ENCODE measurements around the gene DYNC2I2.

DYNC2I2 gene

DNA sequence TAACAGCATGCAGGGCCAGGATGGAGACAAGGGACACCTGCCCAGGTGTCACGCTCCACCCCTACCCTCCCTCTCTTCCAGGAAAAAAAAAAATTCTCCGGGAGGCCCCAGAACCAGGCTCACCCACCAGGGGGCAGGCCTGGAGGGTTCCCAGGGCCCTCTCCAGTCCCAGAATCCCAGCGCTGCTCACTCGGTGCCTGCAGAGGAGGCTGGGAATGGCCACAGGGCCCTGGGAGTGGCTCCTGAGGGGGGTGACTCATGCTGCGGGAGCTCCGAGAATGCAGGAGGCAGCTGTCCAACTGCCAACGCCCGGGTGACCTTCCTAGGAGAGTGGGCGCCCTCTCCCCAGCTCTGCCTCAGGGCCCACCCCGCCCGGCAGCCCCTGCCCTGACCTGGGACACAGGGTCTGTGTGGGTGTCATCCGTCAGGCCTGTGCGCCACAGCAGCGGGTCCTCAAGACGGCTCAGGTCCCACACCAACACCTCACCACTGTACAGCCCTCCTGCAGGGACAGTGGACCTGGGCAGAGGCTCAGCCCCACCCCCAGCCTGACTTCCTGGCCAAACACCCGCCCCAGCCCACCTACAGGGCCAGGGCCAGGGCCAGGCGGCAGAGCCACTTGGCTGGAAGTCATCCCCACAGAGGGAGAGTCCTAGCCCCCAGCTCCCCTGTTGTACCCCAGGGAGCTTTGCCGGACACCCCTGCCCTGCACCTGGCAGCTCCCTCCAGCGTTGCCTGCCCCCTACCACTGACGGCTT, 21.2 kb downstream of the DYNC2I2 start:
- no peak for DNase-seq

DNA sequence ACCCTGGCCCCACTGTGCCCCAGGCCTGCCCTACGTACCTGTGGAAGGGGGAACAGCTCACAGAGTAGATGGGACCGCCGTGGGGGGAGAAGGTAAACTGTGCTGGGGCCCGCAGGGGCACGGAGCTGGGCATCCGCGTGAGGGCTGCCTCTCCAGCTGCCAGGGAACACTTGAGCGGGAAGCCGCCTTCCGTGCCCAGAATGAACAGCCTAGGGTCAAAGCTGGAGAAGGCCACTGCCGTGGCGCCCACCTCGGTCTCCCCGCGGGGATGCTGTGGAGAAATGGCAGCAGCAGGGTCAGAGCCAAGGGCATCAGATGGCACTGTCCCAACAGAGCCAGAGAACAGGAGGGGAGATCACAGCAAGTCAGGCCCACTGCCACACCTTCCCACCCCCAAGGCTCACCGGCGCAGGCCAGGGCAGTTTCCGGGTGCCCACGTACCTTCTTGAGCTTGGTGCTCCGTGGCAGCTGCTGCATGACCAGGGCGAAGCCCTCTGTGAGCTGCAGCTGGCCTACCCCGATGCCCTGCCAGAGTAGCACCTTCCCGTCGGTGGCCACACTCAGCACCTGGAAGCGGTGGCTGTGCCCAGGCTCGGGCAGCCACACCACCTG, 21.9 kb downstream of the DYNC2I2 start:
- no peak for DNase-seq

DNA sequence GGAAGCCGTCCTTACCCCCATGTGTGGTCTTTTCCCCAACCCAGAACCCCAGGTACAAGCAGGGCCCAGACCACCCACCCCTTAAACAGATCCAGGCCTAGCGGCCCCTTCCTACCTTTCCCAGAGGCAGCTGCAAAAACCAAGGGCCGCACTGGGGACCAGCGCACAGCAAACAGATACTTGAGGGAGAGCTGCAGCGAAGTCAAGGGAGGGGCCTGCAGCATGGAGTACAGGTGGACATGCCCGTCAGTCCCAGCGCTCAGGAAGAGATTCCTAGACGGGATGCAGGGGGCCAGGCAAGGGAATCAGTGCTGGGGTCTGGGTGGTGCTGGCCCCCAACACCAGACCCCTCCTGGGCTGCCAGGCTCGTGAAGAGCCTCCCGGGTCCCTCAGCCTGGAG, 22.5 kb downstream of the DYNC2I2 start:
- DNase-seq: no peak

- DNase-seq: no peak
Measured at GRCh38 chr9:128633601-128634000, 23.0 kb downstream of the DYNC2I2 start.

DNA sequence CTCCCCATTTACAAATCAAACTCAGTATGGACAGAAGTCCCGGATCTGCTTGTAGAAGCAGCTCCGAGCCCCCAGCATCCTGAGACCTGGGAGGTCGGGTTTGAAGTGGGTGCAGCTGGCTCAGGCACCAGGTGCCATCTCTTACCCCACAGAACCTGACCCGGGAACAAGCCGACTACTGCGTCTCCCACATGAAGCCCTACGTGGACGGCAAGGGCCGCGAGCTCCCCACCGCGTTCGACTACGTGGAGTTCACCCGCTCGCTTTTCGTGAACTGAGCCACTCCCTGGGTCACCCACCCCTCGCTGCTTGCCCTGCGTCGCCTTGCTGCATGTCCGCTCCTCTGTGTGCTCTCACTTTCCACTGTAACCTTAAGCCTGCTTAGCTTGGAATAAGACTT, 23.6 kb downstream of the DYNC2I2 start:
- no peak for DNase-seq

DNA sequence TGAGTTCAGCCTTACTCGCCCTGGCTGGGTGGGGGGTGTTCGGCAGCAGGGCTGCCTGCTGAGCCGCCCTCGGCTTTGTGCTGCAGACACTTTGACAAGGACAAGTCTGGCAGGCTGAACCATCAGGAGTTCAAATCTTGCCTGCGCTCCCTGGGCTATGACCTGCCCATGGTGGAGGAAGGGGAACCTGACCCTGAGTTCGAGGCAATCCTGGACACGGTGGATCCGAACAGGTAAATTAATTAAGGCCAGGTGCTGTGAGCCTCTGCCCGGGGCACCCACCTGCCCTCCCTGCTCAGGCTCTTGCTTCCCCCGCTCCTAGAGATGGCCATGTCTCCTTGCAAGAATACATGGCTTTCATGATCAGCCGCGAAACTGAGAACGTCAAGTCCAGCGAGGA, 24.2 kb downstream of the DYNC2I2 start:
- no peak for DNase-seq

DNA sequence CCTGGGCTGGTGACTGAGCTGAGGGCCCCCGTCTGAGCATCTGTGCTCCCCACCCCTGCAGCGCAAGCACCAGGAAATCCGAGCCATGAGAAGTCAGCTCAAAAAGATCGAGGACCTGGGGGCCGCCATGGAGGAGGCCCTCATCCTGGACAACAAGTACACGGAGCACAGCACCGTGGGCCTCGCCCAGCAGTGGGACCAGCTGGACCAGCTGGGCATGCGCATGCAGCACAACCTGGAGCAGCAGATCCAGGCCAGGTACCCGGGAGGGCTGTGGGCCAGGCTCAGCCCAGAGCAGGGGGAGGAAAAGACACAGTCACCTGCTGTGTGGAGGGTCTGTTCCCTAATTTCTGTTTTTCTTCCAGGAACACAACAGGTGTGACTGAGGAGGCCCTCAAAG, 24.6 kb downstream of the DYNC2I2 start:
- DNase-seq: no peak

DNA sequence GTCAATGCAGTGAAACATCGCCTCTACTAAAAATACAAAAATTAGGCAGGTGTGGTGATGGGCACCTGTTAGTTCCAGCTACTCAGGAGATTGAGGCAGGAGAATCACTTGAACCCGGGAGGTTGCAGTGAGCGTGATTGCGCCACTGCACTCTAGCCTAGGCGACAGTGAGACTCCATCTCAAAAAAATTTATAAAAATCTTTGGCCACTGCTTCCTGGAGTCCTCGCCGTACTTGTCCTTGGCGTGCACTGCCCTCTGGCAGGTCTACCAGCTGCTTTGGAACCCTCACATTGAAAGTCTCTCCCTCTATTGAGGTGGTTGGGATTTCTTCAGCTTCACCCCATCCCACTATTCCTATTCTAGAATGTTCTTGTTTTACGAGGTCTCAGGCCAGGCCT, 25.0 kb downstream of the DYNC2I2 start:
- no peak for DNase-seq

DNA sequence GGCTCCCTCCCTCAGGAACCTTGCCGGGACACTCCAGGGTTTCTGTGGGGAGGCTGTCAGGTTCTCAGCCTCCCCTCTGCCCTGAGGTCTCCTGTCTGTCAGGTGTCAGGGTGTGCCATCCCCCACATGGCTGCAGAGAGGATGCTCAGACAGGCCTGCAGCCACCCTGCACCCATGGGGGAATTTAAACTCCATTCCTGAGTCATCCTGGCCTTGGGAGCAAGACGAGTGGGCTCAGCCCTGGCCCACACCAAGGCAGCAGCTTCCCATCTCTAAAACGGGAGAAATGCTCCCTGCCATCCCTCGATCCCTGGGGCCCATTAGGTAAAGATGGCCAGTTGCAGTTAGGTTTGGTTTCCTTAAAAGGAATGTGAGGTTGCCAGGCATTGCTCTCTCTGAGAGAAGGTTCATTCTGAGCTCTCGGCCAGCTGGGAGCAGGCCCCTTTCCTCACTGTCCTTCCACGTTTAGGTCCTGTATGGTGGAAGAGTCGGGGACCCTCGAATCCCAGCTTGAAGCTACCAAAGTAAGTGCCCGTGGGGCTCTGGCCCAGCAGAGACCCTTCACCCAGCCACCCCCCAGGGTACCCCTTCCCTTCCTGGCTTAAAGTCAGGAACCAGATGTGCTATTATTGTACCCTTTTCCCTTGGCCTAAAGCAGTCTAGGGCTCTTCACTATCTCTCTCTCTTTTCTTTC, 26.6 kb downstream of the DYNC2I2 start:
- DNase-seq: no peak

GRCh38 chr9:128629136-128629535, 27.5 kb downstream of the DYNC2I2 start:
- no peak for DNase-seq

- DNase-seq: no peak
Measured at GRCh38 chr9:128628471-128629048, 28.1 kb downstream of the DYNC2I2 start.

DNA sequence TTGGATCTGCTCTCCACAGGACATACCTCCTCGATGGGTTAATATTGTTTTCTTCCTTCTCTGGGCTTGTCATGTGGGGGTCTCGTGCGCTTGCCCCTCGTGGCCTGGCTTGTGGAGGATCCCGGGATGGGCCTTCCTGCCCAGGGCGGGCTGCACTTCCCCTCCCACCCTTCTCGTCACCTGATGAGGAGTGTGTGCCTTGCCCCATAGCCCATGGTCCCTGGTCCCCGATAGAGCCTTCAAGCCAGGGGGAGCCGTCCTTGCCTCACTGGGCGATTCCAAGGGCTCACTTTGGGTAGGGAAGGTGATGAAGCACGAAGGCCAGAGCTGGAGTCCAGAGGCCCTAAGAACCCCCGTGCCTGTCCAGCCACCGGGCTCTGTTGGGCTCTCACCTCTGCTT, 28.7 kb downstream of the DYNC2I2 start:
- DNase-seq: no peak

GRCh38 chr9:128627127-128627715, 29.4 kb downstream of the DYNC2I2 start:
- no peak for DNase-seq

GRCh38 chr9:128626181-128626580, 30.5 kb downstream of the DYNC2I2 start:
- no peak for DNase-seq

- no peak for DNase-seq
Measured at GRCh38 chr9:128625391-128626146, 31.1 kb downstream of the DYNC2I2 start.

DNA sequence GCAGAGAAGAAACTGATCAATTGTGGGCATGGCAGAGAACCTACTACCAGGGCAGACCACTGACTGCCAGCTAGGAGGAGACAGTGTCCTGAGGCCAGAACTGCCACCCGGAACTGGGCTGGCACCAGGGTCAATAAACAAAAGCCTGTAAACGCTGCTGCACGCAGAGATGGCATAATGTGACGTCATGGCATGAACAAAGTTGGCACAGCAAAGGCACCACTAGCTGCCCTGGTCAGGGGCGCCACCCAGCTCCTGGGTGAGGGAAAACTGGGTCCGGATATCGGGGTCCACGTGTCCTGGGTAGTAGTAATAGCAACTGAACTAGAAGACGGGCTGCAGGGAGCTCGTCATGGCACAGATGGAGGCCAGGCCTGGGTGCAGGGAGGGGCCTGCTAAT, 32.1 kb downstream of the DYNC2I2 start:
- no peak for DNase-seq

GRCh38 chr9:128621730-128622455, 34.8 kb downstream of the DYNC2I2 start:
- DNase-seq: no peak

DNA sequence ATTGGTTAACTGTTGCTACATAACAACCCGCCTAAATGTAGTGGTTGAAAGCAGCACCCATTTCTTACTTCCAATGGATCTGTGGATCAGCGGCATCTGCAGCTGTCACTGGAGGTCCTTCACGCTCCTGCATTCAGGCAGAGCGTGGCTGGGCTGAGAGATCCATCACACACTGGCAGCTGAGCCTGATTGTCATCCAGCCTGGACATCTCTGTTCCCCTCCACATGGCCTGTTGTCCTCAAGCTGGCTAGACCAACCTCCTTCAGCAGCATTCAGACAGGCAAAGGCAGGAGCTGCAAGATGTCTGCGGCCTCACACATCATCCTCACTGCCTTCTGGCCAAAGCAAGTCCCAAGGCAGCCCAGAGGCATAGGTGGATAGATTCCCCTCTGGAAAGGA, 36.9 kb downstream of the DYNC2I2 start:
- no peak for DNase-seq

- DNase-seq: no peak
Measured at GRCh38 chr9:128619127-128619526, 37.5 kb downstream of the DYNC2I2 start.

- DNase-seq: no peak
Measured at GRCh38 chr9:128617943-128618342, 38.7 kb downstream of the DYNC2I2 start.

GRCh38 chr9:128615571-128615970, 41.1 kb downstream of the DYNC2I2 start:
- DNase-seq: no peak

GRCh38 chr9:128614728-128615127, 41.9 kb downstream of the DYNC2I2 start:
- no peak for DNase-seq

Data from CD4-positive, alpha-beta T cell treated with Interferon gamma for 1 hour (primary cell).